GM12892 (cell line): Measurements from ENCODE around the gene COL16A1.

Experiments
- POLR2A ChIP-seq: IDR thresholded peaks from 2 replicates; pipeline ENCODE4 v1.6.1; 2011; ENCODE audit warnings: low read depth, low read length, control low read depth
- POLR2AphosphoS5 ChIP-seq: IDR thresholded peaks from 2 replicates; pipeline ENCODE4 v1.6.1; 2011; ENCODE audit warnings: low read depth, low read length, control low read depth

DNA sequence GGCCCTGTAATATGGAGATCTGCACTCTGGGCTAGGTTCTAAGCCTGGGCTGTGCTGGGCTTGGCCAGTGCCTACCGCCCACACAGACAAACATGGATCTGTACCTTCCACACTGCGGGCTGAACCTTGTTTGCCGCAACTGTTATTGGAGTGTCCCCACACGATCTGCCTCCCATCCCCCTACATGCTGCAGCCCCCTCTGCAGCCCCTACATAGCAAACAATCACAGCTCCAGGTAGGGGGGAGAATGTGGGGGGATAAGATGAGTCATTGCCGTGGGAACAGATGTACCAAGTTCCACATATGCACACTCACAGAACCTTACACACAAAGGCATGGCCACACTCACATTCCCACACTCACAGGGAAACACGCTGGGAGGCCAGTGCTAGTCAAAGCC lies 88.4 kb downstream of the COL16A1 start:
- TF ChIP-seq POLR2A: no peak
- no peak for TF ChIP-seq POLR2AphosphoS5
